SK-N-MC (cell line): Measurements from ENCODE around the gene SLC4A1AP.

ENCODE experiments used
- EZH2 ChIP-seq: fragments of 200-600 bp; sonication (generic); IDR thresholded peaks from one replicate; pipeline ENCODE4 v1.6.1; 2017; ENCODE audit warnings: antibody characterized with exemption
- POLR2AphosphoS5 ChIP-seq: IDR thresholded peaks from 2 replicates; pipeline ENCODE4 v1.6.1; 2012; ENCODE audit warnings: mild to moderate bottlenecking, low read depth, low read length, borderline replicate concordance

DNA sequence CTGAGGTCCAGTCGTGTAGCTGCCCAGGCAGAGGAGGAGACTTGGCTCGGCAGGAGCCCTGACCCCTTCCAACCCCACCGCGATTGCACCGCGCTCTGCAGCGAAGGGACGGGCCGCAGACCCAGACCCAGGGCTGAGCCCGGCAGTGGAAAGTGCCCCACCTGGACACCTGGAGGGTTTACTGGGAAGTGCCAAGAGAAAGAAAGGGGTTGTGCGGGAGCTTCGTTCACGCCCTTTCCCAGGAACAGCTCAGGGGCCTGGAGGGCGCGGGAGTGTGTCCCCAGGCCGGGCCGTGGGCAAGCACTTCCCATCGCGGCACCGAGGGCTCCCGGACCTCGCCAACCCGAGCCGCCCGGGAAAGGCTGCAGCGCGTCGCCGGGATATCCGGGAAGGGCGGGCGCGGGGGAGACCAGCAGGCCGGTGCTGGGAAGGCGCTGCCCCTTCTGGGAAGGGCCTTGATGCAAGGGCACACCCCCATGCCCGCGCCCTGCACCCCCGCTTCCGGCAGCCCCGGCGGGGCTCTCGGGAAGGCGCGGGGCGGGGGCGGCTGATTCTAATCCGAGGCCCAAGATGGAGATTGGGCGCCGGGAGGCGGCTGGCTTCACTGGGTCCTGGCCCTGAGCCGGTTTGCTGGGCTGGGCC, 71.7 kb downstream of the SLC4A1AP start:
- TF ChIP-seq POLR2AphosphoS5 (no peak), EZH2 (no peak)
